ENCODE measurements around the gene TMEM169. TPM values are rescaled to one million over a fixed set of nuclear protein-coding genes. Genes with fewer than 3 reads are reported as not detected.

Gene TMEM169
- total and polyA plus RNA-seq, 9 of the 15 experiments (the other 6 are each of a cell fraction or from before 2014, with no cell fraction given) = 0.01 to 0.09 (median 0.04) TPM; not detected in 5

DNA sequence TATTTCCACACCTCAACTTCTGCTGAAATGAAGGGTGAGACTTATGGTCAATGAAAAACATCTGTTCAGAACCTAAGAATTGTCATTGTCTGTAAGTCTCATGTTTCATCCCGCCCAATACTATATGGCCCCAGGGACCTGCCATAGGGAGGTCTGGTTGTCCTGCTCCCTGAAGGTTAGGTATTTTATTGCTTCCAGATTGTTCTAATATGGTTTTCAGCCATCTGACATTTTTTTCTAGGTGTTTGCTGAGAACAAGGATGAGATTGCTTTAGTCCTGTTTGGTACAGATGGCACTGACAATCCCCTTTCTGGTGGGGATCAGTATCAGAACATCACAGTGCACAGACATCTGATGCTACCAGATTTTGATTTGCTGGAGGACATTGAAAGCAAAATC lies 34.7 kb downstream of the TMEM169 start:
- in situ Hi-C loops (cut with MboI) = no loop called here
- H3K4me2 ChIP-seq (ENCODE audit: insufficient read depth, low read length) = no peak overlapping the region
- H3K79me2 ChIP-seq (ENCODE audit: control insufficient read depth, insufficient read depth, low read length) = peaks cover 80% of the 10 kb centered on the region
- peaks cover 5% of the 10 kb centered on the region; the same call in 1 of the 2 replicates for H4K20me1 ChIP-seq (replicated peaks; ENCODE audit: control insufficient read depth, insufficient read depth, low read length)
- no peak for TF ChIP-seq THRAP3 (IDR thresholded peaks at IDR 0.05; ENCODE audit: borderline replicate concordance)
- TF ChIP-seq POLR2A (conservative IDR thresholded peaks at IDR 0.05) = 0 out of 2 replicates have a peak, but pooled peaks have one; percentile 25
- no peak for TF ChIP-seq SMARCA5 (IDR thresholded peaks at IDR 0.05)
- TF ChIP-seq SIN3B (IDR thresholded peaks at IDR 0.05; ENCODE audit: low read depth) = no peak
- TF ChIP-seq, protein P1, sequence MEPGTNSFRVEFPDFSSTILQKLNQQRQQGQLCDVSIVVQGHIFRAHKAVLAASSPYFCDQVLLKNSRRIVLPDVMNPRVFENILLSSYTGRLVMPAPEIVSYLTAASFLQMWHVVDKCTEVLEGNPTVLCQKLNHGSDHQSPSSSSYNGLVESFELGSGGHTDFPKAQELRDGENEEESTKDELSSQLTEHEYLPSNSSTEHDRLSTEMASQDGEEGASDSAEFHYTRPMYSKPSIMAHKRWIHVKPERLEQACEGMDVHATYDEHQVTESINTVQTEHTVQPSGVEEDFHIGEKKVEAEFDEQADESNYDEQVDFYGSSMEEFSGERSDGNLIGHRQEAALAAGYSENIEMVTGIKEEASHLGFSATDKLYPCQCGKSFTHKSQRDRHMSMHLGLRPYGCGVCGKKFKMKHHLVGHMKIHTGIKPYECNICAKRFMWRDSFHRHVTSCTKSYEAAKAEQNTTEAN (CRISPR knock-in tag; IDR thresholded peaks at IDR 0.05) = no peak
- no peak for TF ChIP-seq HDAC6 (IDR thresholded peaks at IDR 0.05; ENCODE audit: low read depth, low read length)
- TF ChIP-seq, protein P2, sequence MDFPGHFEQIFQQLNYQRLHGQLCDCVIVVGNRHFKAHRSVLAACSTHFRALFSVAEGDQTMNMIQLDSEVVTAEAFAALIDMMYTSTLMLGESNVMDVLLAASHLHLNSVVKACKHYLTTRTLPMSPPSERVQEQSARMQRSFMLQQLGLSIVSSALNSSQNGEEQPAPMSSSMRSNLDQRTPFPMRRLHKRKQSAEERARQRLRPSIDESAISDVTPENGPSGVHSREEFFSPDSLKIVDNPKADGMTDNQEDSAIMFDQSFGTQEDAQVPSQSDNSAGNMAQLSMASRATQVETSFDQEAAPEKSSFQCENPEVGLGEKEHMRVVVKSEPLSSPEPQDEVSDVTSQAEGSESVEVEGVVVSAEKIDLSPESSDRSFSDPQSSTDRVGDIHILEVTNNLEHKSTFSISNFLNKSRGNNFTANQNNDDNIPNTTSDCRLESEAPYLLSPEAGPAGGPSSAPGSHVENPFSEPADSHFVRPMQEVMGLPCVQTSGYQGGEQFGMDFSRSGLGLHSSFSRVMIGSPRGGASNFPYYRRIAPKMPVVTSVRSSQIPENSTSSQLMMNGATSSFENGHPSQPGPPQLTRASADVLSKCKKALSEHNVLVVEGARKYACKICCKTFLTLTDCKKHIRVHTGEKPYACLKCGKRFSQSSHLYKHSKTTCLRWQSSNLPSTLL (IDR thresholded peaks at IDR 0.05) = no peak
- H3K9ac ChIP-seq (ENCODE audit: insufficient read depth in 1 of 2, low read depth in 2 of 2, low read length in 2 of 2) = no peak overlapping the region
- POLR2A ChIA-PET = no interaction called here
- BruUV-seq (replicated peaks) = no TSS peak
- ATAC-seq (no peak), DNase-seq (ENCODE audit: extremely low read depth in 1 of 4, low spot score in 3 of 4) (no peak), FAIRE-seq (no peak)
- H3K9me1 ChIP-seq (ENCODE audit: control insufficient read depth, insufficient read depth, low read length) = no peaks in the 10 kb centered on the region
- no peaks in the 10 kb centered on the region for H3K9me3 ChIP-seq (replicated peaks; ENCODE audit: control insufficient read depth, insufficient read depth, low read depth, low read length)
- peaks cover 0 to 5% of the 10 kb centered on the region in 2 experiments; a peak in 3 of 5 replicates for H3K4me1 ChIP-seq (replicated peaks in 1 of 2; ENCODE audit: control insufficient read depth in 2 of 2, insufficient read depth in 2 of 2, low read length in 2 of 2)
- no peak overlapping the region for H2AFZ ChIP-seq (ENCODE audit: low read depth, low read length)
- no peak overlapping the region for H3K4me3 ChIP-seq
- intact Hi-C loops (cut with micrococcal nuclease) = no loop called here
- WGBS (ENCODE audit: insufficient coverage, low coverage, missing lambda C conversion rate) = 100% methylated on average over 1 of the region's 1 CpG
- CTCF ChIA-PET (ENCODE audit: low intra/inter-chr PET ratio) = no interaction called here
- peaks cover 94% of the 10 kb centered on the region for H3K36me3 ChIP-seq (ENCODE audit: control insufficient read depth, insufficient read depth, low read length)
- no peak overlapping the region for H3K27ac ChIP-seq (ENCODE audit: extremely low read depth, low read depth, low read length)
- H3K27me3 ChIP-seq (ENCODE audit: control insufficient read depth in 2 of 2, insufficient read depth in 2 of 2, low read length in 2 of 2) = no peaks in the 10 kb centered on the region

All from K562 (cell line).